ENCODE data around the gene KRTAP4-4.

- TF ChIP-seq CTCF (IDR thresholded peaks at IDR 0.05), result no peak
- no peak for TF ChIP-seq ZFX (IDR thresholded peaks at IDR 0.05; ENCODE audit: borderline replicate concordance)
Measured at GRCh38 chr17:41111151-41111885, 49.2 kb downstream of the KRTAP4-4 start.

Measured in 22Rv1 (cell line).